WTC11 (cell line): ENCODE data around the gene LAPTM5. TPM values are rescaled to one million over a fixed set of nuclear protein-coding genes. Genes with fewer than 3 reads are reported as not detected.

Experiments used
- ATAC-seq: fragments of 200-7000 bp; cut with Tn5 transposase; 2 replicates; pipeline ENCODE4 v1.10.0; 2021; ENCODE audit warnings: mild to moderate bottlenecking, moderate library complexity
- CTCF ChIA-PET: fragments of 300-600 bp; sonication (Branson Sonifier 250); formaldehyde crosslinking; loops from one replicate; lab custom pipeline; 2021; ENCODE audit warnings: antibody characterized with exemption; lab: Charles Lee
- POLR2A ChIA-PET: fragments of 350-600 bp; sonication (Branson Sonifier 250); formaldehyde crosslinking; loops from one replicate; lab custom pipeline; 2021; ENCODE audit warnings: antibody characterized with exemption; lab: Charles Lee
- DNase-seq: peaks from one replicate; pipeline ENCODE4 v3.0.0; 2021; ENCODE audit warnings: low spot score
- H3K27ac Mint-ChIP-seq: 2 replicates; pipeline ENCODE4 v1.8.0; 2021; ENCODE audit warnings: mixed read lengths
- H3K27me3 Mint-ChIP-seq: 2 replicates; pipeline ENCODE4 v1.8.0; 2021; ENCODE audit warnings: low read depth, mild to moderate bottlenecking, moderate library complexity, mixed read lengths
- H3K36me3 Mint-ChIP-seq: 2 replicates; pipeline ENCODE4 v1.8.0; 2021; ENCODE audit warnings: mixed read lengths
- H3K4me1 Mint-ChIP-seq: 2 replicates; pipeline ENCODE4 v1.8.0; 2022; ENCODE audit warnings: mixed read lengths
- H3K4me3 Mint-ChIP-seq: 2 replicates; pipeline ENCODE4 v1.8.0; 2021; ENCODE audit warnings: mild to moderate bottlenecking, moderate library complexity, mixed read lengths
- H3K9me3 Mint-ChIP-seq: 2 replicates; pipeline ENCODE4 v1.8.0; 2021; ENCODE audit warnings: mixed read lengths
- AFF4 ChIP-seq: sonication (generic); formaldehyde crosslinking; IDR thresholded peaks from 2 replicates; pipeline ENCODE4 v1.8.1; 2023; ENCODE audit warnings: mild to moderate bottlenecking, missing genetic modification reagents, borderline replicate concordance
- CDX4 ChIP-seq: fragments of 250-450 bp; sonication (Bioruptor Pico); IDR thresholded peaks from 2 replicates; pipeline ENCODE4 v1.9.0; 2021; ENCODE audit warnings: moderate library complexity, mild to moderate bottlenecking, inconsistent platforms, borderline replicate concordance
- CTCF ChIP-seq: fragments of 200-600 bp; IDR thresholded peaks from 2 replicates; pipeline ENCODE4 v1.8.0; 2022; ENCODE audit warnings: antibody characterized with exemption
- FOXP1 ChIP-seq: sonication (generic); formaldehyde crosslinking; IDR thresholded peaks from 2 replicates; pipeline ENCODE4 v1.8.0; 2022; ENCODE audit warnings: missing genetic modification reagents, mild to moderate bottlenecking, moderate library complexity, borderline replicate concordance
- GTF2I ChIP-seq: fragments of 250-450 bp; sonication (Bioruptor Pico); conservative IDR thresholded peaks from 2 replicates; pipeline ENCODE4 v1.4.0; 2021; ENCODE audit warnings: mild to moderate bottlenecking
- NR3C1 ChIP-seq: sonication (generic); formaldehyde crosslinking; conservative IDR thresholded peaks from 2 replicates; pipeline ENCODE4 v1.8.1; 2023; ENCODE audit warnings: low read depth, mild to moderate bottlenecking, missing genetic modification reagents
- PRRX2 ChIP-seq: fragments of 250-450 bp; sonication (Bioruptor Pico); IDR thresholded peaks from 2 replicates; pipeline ENCODE4 v1.8.0; 2021; ENCODE audit warnings: mild to moderate bottlenecking
- ZBTB43 ChIP-seq: sonication (generic); formaldehyde crosslinking; IDR thresholded peaks from 2 replicates; pipeline ENCODE4 v1.8.1; 2023; ENCODE audit warnings: mild to moderate bottlenecking, missing genetic modification reagents
- ZNF423 ChIP-seq: fragments of 250-450 bp; sonication (Bioruptor Pico); IDR thresholded peaks from 2 replicates; pipeline ENCODE4 v2.1.2; 2022; ENCODE audit warnings: mild to moderate bottlenecking, moderate library complexity
- ZNF425 ChIP-seq: fragments of 250-450 bp; sonication (Bioruptor Pico); conservative IDR thresholded peaks from 2 replicates; pipeline ENCODE4 v1.9.0; 2021; ENCODE audit warnings: mild to moderate bottlenecking
- total RNA-seq: library from RNA; stranded (reverse); gene quantifications from 3 replicates; pipeline ENCODE4 v1.2.3, GENCODE V29; 2021
- TF ChIP-seq, protein P1 (sequence below): fragments of 250-450 bp; sonication (Bioruptor Pico); IDR thresholded peaks from 2 replicates; pipeline ENCODE4 v1.9.0; 2021; ENCODE audit warnings: mild to moderate bottlenecking
- TF ChIP-seq, protein P2 (sequence below): sonication (generic); formaldehyde crosslinking; IDR thresholded peaks from 2 replicates; pipeline ENCODE4 v1.8.1; 2023; ENCODE audit warnings: mild to moderate bottlenecking, moderate library complexity, missing genetic modification reagents
- TF ChIP-seq, protein P3 (sequence below): fragments of 250-450 bp; sonication (Bioruptor Pico); IDR thresholded peaks from 2 replicates; pipeline ENCODE4 v1.9.0; 2021; ENCODE audit warnings: mild to moderate bottlenecking
- TF ChIP-seq, protein P4 (sequence below): sonication (generic); formaldehyde crosslinking; conservative IDR thresholded peaks from 2 replicates; pipeline ENCODE4 v1.8.1; 2022; ENCODE audit warnings: mild to moderate bottlenecking, missing genetic modification reagents

The LAPTM5 gene
- total RNA-seq, 1 experiment from 2014 or later: 1.3 TPM

GRCh38 chr1:30771005-30771404, 13.4 kb upstream of the LAPTM5 start:
- no peak overlapping the region for H3K4me3 Mint-ChIP-seq
- no peaks in the 10 kb centered on the region for H3K27me3 Mint-ChIP-seq
- H3K4me1 Mint-ChIP-seq: no peaks in the 10 kb centered on the region
- TF ChIP-seq ZNF425 (CRISPR knock-in tag) (no peak), CDX4 (CRISPR knock-in tag) (no peak), ZNF423 (CRISPR knock-in tag) (no peak)
- TF ChIP-seq, protein P1, sequence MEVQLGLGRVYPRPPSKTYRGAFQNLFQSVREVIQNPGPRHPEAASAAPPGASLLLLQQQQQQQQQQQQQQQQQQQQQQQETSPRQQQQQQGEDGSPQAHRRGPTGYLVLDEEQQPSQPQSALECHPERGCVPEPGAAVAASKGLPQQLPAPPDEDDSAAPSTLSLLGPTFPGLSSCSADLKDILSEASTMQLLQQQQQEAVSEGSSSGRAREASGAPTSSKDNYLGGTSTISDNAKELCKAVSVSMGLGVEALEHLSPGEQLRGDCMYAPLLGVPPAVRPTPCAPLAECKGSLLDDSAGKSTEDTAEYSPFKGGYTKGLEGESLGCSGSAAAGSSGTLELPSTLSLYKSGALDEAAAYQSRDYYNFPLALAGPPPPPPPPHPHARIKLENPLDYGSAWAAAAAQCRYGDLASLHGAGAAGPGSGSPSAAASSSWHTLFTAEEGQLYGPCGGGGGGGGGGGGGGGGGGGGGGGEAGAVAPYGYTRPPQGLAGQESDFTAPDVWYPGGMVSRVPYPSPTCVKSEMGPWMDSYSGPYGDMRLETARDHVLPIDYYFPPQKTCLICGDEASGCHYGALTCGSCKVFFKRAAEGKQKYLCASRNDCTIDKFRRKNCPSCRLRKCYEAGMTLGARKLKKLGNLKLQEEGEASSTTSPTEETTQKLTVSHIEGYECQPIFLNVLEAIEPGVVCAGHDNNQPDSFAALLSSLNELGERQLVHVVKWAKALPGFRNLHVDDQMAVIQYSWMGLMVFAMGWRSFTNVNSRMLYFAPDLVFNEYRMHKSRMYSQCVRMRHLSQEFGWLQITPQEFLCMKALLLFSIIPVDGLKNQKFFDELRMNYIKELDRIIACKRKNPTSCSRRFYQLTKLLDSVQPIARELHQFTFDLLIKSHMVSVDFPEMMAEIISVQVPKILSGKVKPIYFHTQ (CRISPR knock-in tag): no peak
- TF ChIP-seq, protein P2, sequence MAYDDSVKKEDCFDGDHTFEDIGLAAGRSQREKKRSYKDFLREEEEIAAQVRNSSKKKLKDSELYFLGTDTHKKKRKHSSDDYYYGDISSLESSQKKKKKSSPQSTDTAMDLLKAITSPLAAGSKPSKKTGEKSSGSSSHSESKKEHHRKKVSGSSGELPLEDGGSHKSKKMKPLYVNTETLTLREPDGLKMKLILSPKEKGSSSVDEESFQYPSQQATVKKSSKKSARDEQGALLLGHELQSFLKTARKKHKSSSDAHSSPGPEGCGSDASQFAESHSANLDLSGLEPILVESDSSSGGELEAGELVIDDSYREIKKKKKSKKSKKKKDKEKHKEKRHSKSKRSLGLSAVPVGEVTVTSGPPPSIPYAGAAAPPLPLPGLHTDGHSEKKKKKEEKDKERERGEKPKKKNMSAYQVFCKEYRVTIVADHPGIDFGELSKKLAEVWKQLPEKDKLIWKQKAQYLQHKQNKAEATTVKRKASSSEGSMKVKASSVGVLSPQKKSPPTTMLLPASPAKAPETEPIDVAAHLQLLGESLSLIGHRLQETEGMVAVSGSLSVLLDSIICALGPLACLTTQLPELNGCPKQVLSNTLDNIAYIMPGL (CRISPR knock-in tag): no peak
- TF ChIP-seq, protein P3, sequence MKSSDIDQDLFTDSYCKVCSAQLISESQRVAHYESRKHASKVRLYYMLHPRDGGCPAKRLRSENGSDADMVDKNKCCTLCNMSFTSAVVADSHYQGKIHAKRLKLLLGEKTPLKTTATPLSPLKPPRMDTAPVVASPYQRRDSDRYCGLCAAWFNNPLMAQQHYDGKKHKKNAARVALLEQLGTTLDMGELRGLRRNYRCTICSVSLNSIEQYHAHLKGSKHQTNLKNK: no peak
- CTCF ChIA-PET: interaction anchor here (1.2 to 2.5 kb wide), 3 partner anchors 31 to 52 kb away, joined by 4 to 7 read pairs (median 6); no protein-coding TSS in a partner anchor
- no peak overlapping the region for H3K27ac Mint-ChIP-seq
- no peaks in the 10 kb centered on the region for H3K36me3 Mint-ChIP-seq
- POLR2A ChIA-PET: no interaction called here
- H3K9me3 Mint-ChIP-seq: no peaks in the 10 kb centered on the region
- no peak for DNase-seq
- no peak for ATAC-seq

- no peaks in the 10 kb centered on the region for H3K9me3 Mint-ChIP-seq
- no peak for DNase-seq
Measured at GRCh38 chr1:30770150-30770549, 12.6 kb upstream of the LAPTM5 start.

More at GRCh38 chr1:30770150-30770549, 12.6 kb upstream of the LAPTM5 start:
- Mint-ChIP-seq H3K36me3 (no peaks in the 10 kb centered on the region), H3K4me1 (no peaks in the 10 kb centered on the region), H3K27ac (no peak overlapping the region)
- ChIA-PET POLR2A (no interaction called here), CTCF (interaction anchor here (0.6 kb wide), 1 partner anchor 108 kb away, joined by 4 read pairs; no protein-coding TSS in a partner anchor)
- ATAC-seq: no peak
- TF ChIP-seq CTCF (no peak), FOXP1 (no peak), ZBTB43 (no peak), PRRX2 (no peak), NR3C1 (CRISPR knock-in tag) (no peak), GTF2I (CRISPR knock-in tag) (no peak), AFF4 (no peak)
- TF ChIP-seq, protein P4, sequence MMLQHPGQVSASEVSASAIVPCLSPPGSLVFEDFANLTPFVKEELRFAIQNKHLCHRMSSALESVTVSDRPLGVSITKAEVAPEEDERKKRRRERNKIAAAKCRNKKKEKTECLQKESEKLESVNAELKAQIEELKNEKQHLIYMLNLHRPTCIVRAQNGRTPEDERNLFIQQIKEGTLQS (CRISPR knock-in tag): no peak
- TF ChIP-seq, all 79 proteins: peak for 0
- Mint-ChIP-seq H3K4me3 (no peak overlapping the region), H3K27me3 (no peaks in the 10 kb centered on the region)
